ENCODE measurements around the gene CDH4. TPM values are rescaled to one million over a fixed set of nuclear protein-coding genes. Genes with fewer than 3 reads are reported as not detected.

CDH4 gene
- total and polyA plus RNA-seq, 9 of the 15 experiments (the other 6 are each of a cell fraction or from before 2014, with no cell fraction given): 0.04 TPM; not detected in 8

DNA sequence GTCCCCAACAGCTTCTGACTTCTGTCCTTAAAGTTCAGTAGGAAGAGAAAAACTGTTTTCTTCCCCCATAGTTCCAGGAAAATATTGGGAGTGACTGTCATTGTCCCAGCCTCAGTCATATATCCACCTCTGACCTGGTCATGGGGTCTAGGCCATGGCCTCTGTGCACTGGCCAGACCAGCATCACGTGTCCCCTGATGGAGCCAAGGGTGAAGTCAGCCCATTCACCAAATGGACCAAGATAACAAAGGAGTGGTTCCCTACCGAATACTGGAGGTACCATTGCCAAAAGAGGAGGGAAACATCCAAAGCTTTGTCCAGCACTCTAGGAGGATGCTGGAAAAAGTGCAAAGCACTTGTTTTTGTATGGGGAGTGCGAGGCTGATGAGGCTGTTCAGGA lies 418.2 kb downstream of the CDH4 start:
- peaks cover 6% of the 10 kb centered on the region; the same call in 1 of the 2 replicates for H4K20me1 ChIP-seq (replicated peaks; ENCODE audit: control insufficient read depth, insufficient read depth, low read length)
- TF ChIP-seq, protein P1, sequence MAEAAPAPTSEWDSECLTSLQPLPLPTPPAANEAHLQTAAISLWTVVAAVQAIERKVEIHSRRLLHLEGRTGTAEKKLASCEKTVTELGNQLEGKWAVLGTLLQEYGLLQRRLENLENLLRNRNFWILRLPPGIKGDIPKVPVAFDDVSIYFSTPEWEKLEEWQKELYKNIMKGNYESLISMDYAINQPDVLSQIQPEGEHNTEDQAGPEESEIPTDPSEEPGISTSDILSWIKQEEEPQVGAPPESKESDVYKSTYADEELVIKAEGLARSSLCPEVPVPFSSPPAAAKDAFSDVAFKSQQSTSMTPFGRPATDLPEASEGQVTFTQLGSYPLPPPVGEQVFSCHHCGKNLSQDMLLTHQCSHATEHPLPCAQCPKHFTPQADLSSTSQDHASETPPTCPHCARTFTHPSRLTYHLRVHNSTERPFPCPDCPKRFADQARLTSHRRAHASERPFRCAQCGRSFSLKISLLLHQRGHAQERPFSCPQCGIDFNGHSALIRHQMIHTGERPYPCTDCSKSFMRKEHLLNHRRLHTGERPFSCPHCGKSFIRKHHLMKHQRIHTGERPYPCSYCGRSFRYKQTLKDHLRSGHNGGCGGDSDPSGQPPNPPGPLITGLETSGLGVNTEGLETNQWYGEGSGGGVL (CRISPR knock-in tag; IDR thresholded peaks at IDR 0.05): no peak
- TF ChIP-seq SMARCA4 (IDR thresholded peaks at IDR 0.05) (no peak), CHD1 (IDR thresholded peaks at IDR 0.05; ENCODE audit: low read length) (no peak), FOXA3 (CRISPR knock-in tag; conservative IDR thresholded peaks at IDR 0.05 in 1 of 2, IDR thresholded peaks at IDR 0.05 in 1 of 2) (no peak)
- TF ChIP-seq, protein P2, sequence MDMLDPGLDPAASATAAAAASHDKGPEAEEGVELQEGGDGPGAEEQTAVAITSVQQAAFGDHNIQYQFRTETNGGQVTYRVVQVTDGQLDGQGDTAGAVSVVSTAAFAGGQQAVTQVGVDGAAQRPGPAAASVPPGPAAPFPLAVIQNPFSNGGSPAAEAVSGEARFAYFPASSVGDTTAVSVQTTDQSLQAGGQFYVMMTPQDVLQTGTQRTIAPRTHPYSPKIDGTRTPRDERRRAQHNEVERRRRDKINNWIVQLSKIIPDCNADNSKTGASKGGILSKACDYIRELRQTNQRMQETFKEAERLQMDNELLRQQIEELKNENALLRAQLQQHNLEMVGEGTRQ (CRISPR knock-in tag; IDR thresholded peaks at IDR 0.05): peak; percentile 16; the same call in 1 of the 2 replicates
- ChIA-PET POLR2A (interaction anchor here (0.7 kb wide), 1 partner anchor 11 kb away, joined by 4 read pairs; no protein-coding TSS in a partner anchor), CTCF (ENCODE audit: low intra/inter-chr PET ratio) (no interaction called here)
- no peak overlapping the region for H3K27ac ChIP-seq (ENCODE audit: extremely low read depth, low read depth, low read length)
- H3K9me3 ChIP-seq (replicated peaks; ENCODE audit: control insufficient read depth, insufficient read depth, low read depth, low read length): no peaks in the 10 kb centered on the region
- intact Hi-C loops (cut with micrococcal nuclease): no loop called here
- FAIRE-seq: no peak
- no peak for ATAC-seq
- no peaks in the 10 kb centered on the region for H3K9me1 ChIP-seq (ENCODE audit: control insufficient read depth, insufficient read depth, low read length)
- 0% methylated on average over 3 of the region's 3 CpGs for WGBS (ENCODE audit: insufficient coverage, low coverage, missing lambda C conversion rate)
- in situ Hi-C loops (cut with MboI): no loop called here
- no peak overlapping the region for H3K4me2 ChIP-seq (ENCODE audit: insufficient read depth, low read length)
- H3K4me1 ChIP-seq (replicated peaks in 1 of 2; ENCODE audit: control insufficient read depth in 2 of 2, insufficient read depth in 2 of 2, low read length in 2 of 2): no peaks in the 10 kb centered on the region
- H2AFZ ChIP-seq (ENCODE audit: low read depth, low read length): no peak overlapping the region
- peaks cover 3 to 37% of the 10 kb centered on the region in 2 experiments; a peak in 3 of 5 replicates for H3K27me3 ChIP-seq (ENCODE audit: control insufficient read depth in 2 of 2, insufficient read depth in 2 of 2, low read length in 2 of 2)
- BruUV-seq (replicated peaks): no TSS peak
- H3K9ac ChIP-seq (ENCODE audit: insufficient read depth in 1 of 2, low read depth in 2 of 2, low read length in 2 of 2): no peak overlapping the region
- no peaks in the 10 kb centered on the region for H3K36me3 ChIP-seq (ENCODE audit: control insufficient read depth, insufficient read depth, low read length)
- no peak for DNase-seq (ENCODE audit: extremely low read depth in 1 of 4, low spot score in 3 of 4)
- H3K4me3 ChIP-seq: no peak overlapping the region
- H3K79me2 ChIP-seq (ENCODE audit: control insufficient read depth, insufficient read depth, low read length): no peaks in the 10 kb centered on the region
